ENCODE measurements around the gene SHISA9.

Gene SHISA9

DNA sequence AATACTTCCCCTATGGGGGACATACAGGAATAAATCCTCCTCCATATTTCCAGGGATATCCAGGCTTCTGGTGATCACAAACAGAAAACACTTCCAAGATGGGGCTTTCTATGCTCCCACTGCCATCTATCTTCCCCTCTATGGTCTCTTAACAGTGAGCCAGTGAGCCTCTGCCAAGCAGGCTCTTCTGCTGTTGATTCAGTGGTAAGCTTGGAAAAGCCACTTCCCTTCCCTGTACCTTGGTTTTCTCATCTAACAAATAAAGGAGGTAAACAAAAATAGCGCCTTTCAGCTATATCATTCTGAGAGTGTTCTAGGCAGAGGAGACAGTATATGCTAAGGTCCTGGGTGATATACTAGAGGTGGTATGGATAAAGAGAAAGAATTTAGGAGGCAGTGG, 368.0 kb downstream of the SHISA9 start:
- DNase-seq (ENCODE audit: low read depth in 2 of 2) = no peak

DNA sequence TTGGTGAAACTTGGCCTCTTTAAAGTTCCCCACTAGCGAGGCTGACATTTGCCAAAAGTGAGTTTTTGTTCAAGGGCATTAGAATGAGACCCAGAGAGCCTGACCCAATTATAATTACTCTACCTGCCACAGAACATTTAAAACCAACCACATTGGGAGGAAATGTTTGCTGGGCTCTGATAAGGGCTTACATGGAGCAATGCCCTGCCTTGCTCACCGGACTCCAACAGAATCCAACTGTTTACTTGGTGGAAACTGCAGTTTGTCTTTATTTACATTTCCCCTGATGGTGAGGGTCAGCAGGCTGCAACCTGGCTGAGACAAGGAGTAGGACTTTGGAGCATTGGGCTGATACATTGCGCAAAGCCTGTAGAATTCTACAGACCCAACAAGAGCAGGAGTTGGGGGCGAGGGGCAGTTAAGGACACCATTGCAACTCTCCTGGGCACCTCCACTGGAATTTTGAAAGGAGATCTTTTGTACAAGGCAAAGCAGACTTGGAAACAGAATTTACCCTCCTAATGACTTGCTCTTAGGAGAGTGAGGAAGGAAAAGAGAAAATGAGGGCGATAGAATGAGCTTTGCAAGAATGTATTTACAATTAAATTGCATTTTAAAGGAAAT, 368.6 kb downstream of the SHISA9 start:
- no peak for DNase-seq (ENCODE audit: low read depth in 2 of 2)

DNA sequence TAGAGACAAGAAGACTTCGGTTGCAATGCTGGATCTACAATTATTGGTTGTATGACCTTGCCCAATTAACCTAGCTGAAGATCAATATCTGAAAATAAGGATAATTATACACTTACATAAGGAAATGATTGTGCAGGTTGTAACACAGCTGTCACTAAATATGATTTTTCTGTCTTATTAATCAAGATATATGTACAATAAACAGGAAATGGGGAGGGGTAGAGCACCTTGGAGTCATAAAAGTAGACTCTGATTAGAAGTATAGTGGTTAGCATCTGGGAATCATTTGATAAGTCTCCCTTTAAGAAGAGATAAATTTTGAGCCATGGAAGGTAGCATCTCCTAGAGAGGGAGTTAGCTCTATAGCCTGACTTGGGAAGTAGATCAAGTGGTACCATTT, 369.2 kb downstream of the SHISA9 start:
- DNase-seq (ENCODE audit: low read depth in 2 of 2) = no peak

DNA sequence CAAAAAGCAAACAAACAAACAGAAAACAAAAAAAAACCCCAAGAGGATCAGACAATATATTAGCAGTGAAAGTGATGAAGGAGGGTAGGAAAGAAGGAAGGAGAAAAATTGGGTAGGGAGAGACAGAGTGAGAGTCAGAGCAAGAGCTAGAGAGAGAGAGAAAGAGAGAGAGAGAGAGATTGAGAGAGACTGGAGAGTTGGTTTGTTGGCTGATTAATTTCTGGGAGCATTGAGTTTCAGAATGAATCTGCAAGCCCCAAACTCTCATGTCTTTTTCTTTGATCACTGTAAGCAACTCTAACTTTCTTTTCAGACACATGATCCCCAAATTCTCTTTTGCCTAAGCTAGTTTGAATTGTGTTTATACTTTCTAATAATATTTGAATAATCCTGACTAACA, 388.1 kb downstream of the SHISA9 start:
- DNase-seq (ENCODE audit: low read depth in 2 of 2) = no peak
